DMS 273 treated with DMSO at 0.1 percent for 48 hours (cell line): Measurements from ENCODE around the gene TENT5C.

Experiments used
- DNase-seq: peaks from one replicate; lab custom pipeline; 2025; lab: John Stamatoyannopoulos, UW

Gene TENT5C

DNA sequence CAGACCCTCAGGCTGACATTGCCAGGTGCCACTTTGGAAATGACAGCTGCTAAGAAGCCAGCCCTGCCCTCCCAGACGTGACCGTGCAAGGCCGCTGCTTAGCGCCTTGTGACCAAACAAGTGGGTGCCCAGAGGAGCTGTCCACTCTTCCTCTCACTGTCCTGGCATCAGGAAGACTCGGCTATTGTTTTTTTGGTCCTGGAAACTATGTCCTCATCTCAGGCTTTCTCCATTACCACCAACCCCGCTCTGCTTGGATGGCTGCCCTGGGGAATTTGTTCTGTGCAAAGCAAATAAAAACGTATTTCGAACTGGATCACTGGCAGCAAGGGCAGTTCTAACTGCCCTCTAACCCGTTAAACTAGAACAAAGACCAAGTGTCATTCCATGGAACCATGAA is 13.7 kb upstream of the TENT5C start:
- no peak for DNase-seq

GRCh38 chr1:117594261-117594990 is 11.4 kb upstream of the TENT5C start:
- DNase-seq: no peak

- no peak for DNase-seq
These were observed 9.7 kb upstream of the TENT5C start for GRCh38 chr1:117596023-117596720.

DNA sequence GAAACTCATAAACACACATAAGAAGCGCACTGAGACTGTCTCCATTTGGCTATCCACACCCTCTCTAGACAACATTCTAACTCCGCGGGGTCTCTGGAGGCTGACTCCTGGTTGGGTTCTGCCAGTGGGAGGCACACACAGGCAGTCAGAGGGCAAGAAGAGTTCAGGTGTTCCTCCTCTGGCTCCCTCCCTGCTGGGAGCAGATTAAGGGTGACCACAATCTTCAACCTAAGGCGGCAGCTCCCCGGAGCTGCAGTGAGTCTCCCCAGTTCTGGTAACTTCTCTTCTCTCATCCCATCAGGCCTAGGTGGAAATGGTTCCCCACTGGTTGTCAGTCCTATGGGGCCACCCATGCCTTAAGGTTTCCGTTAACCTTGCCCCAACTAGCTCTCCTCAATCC is 7.4 kb upstream of the TENT5C start:
- no peak for DNase-seq

- no peak for DNase-seq
These were observed 6.3 kb upstream of the TENT5C start for GRCh38 chr1:117599286-117600221.

GRCh38 chr1:117600325-117600943 is 5.4 kb upstream of the TENT5C start:
- no peak for DNase-seq

DNA sequence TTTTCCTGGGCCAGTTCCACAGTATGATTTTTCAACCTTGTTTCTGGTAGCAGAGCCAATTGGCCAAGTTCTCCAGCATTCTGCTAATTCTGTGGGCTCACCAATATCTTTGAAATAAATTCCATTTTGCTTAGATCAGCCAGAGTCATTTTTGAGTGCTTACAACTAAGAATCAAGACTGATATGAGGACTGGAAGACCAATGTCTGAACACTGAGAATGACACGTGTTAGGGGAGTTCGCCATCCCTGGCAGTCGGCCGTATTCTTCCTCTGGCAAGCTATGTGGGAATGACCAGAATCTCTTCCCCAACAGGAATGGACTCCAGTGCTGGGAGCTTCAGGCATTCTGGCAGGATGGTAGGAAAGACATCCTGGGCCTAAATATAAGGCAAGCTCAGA is 4.9 kb upstream of the TENT5C start:
- no peak for DNase-seq

DNA sequence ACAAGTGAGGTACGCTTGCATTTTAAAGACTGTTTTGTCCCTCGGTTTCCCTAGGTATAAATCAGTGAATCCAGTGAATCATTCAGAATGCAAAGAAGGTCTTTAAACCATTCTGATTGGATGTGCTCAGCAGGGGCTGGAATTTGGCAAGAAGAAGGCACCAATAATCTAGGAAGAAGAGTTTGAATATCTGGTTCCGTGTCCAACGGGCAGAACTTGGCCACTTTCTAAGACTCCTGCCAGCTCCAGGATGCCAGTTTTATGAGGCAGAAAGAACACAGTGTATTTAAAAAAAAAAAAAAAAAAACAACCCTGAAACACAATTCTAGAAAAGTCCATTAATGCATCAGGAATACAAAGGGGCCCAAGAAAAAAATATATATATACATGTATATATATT is 3.0 kb upstream of the TENT5C start:
- no peak for DNase-seq

- DNase-seq: no peak
These were observed 579 bp upstream of the TENT5C start for GRCh38 chr1:117605164-117605773.

- no peak for DNase-seq
These were observed 992 bp downstream of the TENT5C start for GRCh38 chr1:117606649-117607430.

DNA sequence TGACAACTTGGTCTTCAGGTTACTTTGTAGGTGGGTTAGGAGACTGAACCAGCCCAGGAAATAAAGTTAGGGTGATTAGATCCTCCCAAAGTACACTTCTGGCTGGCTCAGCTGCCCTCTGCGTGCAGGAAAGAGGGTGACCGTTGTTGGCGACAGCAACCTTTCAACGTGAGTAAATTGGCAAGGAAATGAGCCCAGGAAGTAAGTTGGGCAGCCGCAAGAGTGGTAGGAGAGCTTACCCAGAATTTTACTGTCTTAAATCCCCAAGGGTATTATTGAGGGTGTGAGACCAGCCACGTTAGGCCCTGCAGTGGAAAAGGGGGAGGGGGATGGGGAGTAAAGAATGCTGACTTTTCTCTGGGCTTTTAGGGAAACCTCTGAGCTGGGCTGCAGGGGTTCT is 1.6 kb downstream of the TENT5C start:
- DNase-seq: no peak

- DNase-seq: no peak
These were observed 2.3 kb downstream of the TENT5C start for GRCh38 chr1:117608115-117608615.

DNA sequence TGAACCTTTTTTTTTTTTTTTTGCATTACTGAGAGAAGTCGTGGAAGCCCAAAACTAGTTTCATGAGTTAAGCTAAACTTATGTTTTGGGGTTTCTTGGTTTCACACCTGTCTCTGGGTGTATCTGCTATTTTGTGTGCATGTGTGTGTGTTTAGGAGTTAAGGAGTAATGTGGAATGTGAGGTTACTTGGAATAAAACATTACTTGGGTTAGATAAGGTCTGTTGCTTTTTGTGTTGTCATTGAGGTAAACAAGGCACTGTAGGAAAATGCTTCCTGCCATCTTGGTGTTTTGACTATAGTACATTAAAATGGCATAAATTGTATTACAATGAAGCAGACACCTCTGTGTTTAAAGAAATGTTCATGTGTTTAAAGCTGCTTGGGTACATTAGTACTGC is 2.9 kb downstream of the TENT5C start:
- no peak for DNase-seq

DNA sequence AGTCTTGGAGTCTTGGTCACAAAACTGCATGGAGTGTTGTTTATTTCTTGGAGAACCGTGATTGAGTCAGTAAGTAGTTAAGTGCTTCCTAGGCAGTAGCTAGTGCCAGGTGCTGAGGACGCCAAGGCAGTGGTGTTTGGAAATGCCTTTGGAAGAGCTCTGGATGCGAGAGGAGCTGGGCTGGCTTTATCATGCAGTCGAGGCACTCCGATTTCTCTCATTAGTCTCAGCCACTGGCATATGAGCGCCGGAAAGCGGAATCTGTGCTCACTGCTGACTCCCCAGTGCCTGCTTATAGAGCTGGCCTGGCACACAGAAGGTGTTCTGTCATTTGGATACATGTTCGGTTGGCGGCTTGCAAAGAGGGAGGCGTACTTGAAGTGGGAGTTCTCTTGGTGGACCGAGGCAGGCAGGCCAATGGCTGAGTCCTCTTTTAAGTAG is 3.6 kb downstream of the TENT5C start:
- DNase-seq: no peak

DNA sequence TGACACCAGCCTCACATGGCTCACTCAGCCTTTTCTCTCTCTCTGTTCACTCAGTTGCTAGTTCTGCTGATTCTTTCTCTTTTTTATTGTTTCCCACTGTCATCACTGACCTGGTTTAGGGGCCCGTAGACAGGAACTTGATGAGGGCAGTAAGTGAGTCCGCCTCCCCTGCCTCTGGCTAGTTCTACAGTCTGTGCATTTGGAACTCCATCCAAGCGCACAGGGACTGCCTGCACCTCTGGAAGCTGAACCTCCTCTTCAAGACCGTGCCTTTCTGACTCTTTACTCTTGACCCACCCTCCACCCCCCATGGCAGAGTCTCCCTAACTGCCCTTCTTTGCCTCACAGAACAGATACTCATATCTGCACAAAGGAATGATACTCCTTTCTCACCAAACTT is 4.2 kb downstream of the TENT5C start:
- DNase-seq: no peak

GRCh38 chr1:117611121-117611601 is 5.3 kb downstream of the TENT5C start:
- no peak for DNase-seq

DNA sequence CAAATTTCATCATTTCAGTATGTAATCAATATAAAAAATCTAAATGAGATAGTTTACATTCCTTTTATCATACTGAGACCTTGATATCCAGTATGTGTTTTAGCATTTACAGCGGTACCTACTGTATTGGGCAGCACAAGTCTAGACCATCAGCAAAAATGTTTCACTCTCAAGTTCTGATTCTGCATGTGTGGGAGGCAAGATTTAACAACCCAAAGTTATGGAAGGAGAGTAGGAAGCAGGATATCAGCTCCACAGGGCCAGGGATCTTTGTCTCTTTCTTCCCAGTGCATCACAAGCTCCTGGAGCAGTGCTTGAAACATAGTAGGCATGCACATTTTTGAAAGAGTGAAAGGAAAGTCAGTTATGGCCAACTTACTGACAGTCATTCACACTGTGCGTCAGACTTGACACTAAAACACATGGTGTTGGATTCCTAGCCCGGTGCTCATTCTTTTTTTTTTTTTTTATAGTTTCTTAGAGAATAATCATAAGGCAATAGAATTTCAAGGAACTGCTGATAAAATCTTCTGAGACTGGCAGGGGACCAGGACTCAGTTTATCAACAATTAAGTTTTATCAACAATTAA is 6.1 kb downstream of the TENT5C start:
- DNase-seq: no peak

- DNase-seq: no peak
These were observed 6.8 kb downstream of the TENT5C start for GRCh38 chr1:117612517-117613248.

DNA sequence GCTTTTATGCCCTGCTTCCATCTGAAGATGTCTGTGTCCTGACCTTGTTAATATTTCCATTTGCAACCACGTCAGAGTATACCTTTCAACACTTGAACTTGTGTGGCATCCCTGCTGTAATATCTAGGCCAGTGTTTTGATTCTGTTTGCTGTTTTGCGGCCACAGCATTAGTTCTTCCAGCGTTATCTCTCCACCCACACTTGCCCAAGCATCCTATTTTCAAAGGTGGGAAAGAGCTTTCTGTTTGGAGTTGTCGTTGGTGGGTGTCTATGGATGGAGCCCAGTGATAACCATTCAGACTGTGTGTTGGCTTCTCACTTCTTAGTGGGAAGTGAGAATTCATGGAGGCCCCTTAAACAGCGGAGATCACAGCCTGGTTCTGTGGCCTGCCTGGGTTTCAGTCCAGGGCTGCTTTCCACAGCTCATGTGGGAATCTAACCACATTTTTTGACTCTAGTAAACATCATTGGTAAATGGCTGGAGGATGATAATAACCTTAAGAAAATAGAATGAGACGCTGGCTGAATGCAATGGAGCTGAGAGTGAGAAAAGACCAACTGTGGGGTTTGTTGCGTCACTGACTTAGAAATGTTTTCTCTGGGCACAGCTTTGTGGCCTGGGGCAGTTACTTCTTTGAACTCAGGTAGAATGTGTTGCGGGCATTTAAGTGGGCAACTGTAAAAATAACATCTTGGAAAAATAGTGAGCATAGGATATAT is 7.6 kb downstream of the TENT5C start:
- DNase-seq: no peak
